HCT116 (cell line): ENCODE measurements around the gene STUM. TPM values are rescaled to one million over a fixed set of nuclear protein-coding genes. Genes with fewer than 3 reads are reported as not detected.

Experiments used
- ATAC-seq: fragments of 200-7000 bp; cut with Tn5 transposase; 2 replicates; pipeline ENCODE4 v1.9.1; 2020; ENCODE audit warnings: mild to moderate bottlenecking, moderate library complexity
- BruUV-seq: library from RNA; stranded (reverse); fragments of 400-500 nt; replicated peaks from 2 replicates; lab custom pipeline; 2021; lab: Mats Ljungman, UMichigan
- CTCF ChIA-PET: fragments of 300-600 bp; sonication (Branson Sonifier 250); formaldehyde crosslinking; loops from one replicate; lab custom pipeline; 2021; ENCODE audit warnings: antibody characterized with exemption; lab: Charles Lee
- POLR2A ChIA-PET: fragments of 300-600, 350-600 bp; sonication (Branson Sonifier 250); formaldehyde crosslinking; loops from one replicate; lab custom pipeline; 2021; ENCODE audit warnings: antibody characterized with exemption; lab: Charles Lee
- RAD21 ChIA-PET, 2 experiments: fragments of 300-600 bp; sonication (Branson Sonifier 250); formaldehyde crosslinking; loops; one replicate each; lab custom pipeline; 2023; ENCODE audit warnings: low total read pairs in 2 of 2; ENCODE audit not compliant: uncharacterized antibody in 2 of 2, unreplicated experiment in 2 of 2, low non-redundant PET in 1 of 2; lab: Charles Lee
- DNase-seq: peaks from one replicate; pipeline ENCODE4 v3.0.0-alpha.2; 2010; ENCODE audit warnings: low read depth, low spot score
- H2AFZ ChIP-seq: fragments of 200-600 bp; shearing (Covaris generic), sonication (generic); 2 replicates; pipeline ENCODE4 v1.6.1; 2017; ENCODE audit warnings: low read depth, mixed run types, mixed read lengths, antibody characterized with exemption, low read length; ENCODE audit not compliant: poor library complexity, severe bottlenecking
- H3K27ac ChIP-seq: 2 replicates; pipeline ENCODE4 v1.5.1; 2012; ENCODE audit warnings: low read depth, low read length
- H3K27me3 ChIP-seq: fragments of 200-600 bp; sonication (generic); 2 replicates; pipeline ENCODE4 v1.6.1; 2016; ENCODE audit warnings: mixed run types, low read length, mixed read lengths; ENCODE audit not compliant: insufficient read depth
- H3K36me3 ChIP-seq, 2 experiments: fragments of 200-500 bp in 1 of 2; fragments of 200-600 bp in 1 of 2; sonication (Bioruptor generic) in 1 of 2; sonication (generic) in 1 of 2; 2 replicates each; pipeline versions ENCODE4 v1.5.1 to v1.6.1; 2014 to 2016; ENCODE audit warnings: low read length in 2 of 2, inconsistent platforms in 1 of 2, mixed read lengths in 1 of 2, mixed run types in 1 of 2; ENCODE audit not compliant: insufficient read depth in 2 of 2, control insufficient read depth in 1 of 2
- H3K4me1 ChIP-seq, 2 experiments: fragments of 200-600 bp in 1 of 2; sonication (generic) in 1 of 2; 2 replicates each; pipeline versions ENCODE4 v1.5.1 to v1.6.1; 2012 to 2017; ENCODE audit warnings: low read length in 2 of 2, inconsistent platforms in 1 of 2, mild to moderate bottlenecking in 1 of 2, mixed read lengths in 1 of 2, mixed run types in 1 of 2, moderate library complexity in 1 of 2; ENCODE audit not compliant: insufficient read depth in 2 of 2, control insufficient read depth in 1 of 2
- H3K4me2 ChIP-seq: fragments of 200-600 bp; sonication (generic); 2 replicates; pipeline ENCODE4 v1.6.1; 2017; ENCODE audit warnings: mixed run types, low read length, mixed read lengths
- H3K4me3 ChIP-seq, 2 experiments: fragments of 200-600 bp in 1 of 2; sonication (generic) in 1 of 2; replicated peaks in 1 of 2; 2 replicates each; pipeline ENCODE4 v1.5.1; 2011 to 2016; ENCODE audit warnings: low read length in 2 of 2, control low read depth in 1 of 2, low read depth in 1 of 2, mild to moderate bottlenecking in 1 of 2, mixed read lengths in 1 of 2, mixed run types in 1 of 2
- H3K79me2 ChIP-seq: fragments of 200-600 bp; sonication (generic); 2 replicates; pipeline ENCODE4 v1.6.1; 2017; ENCODE audit warnings: mild to moderate bottlenecking, mixed run types, low read length, moderate library complexity, mixed read lengths; ENCODE audit not compliant: insufficient read depth
- H3K9ac ChIP-seq: fragments of 200-600 bp; sonication (generic); 2 replicates; pipeline ENCODE4 v1.6.1; 2016; ENCODE audit warnings: low read length, mixed read lengths
- H3K9me2 ChIP-seq: fragments of 200-600 bp; sonication (generic), shearing (Covaris generic); 2 replicates; pipeline ENCODE4 v1.6.1; 2017; ENCODE audit warnings: mixed run types, mild to moderate bottlenecking, moderate library complexity; ENCODE audit not compliant: insufficient read depth
- H3K9me3 ChIP-seq, 2 experiments: fragments of 200-500 bp in 1 of 2; fragments of 200-600 bp in 1 of 2; sonication (Bioruptor generic) in 1 of 2; sonication (generic) in 1 of 2; 2 replicates each; pipeline ENCODE4 v1.6.1; 2014 to 2017; ENCODE audit warnings: low read length in 2 of 2, mixed read lengths in 2 of 2, inconsistent platforms in 1 of 2, low read depth in 1 of 2, mild to moderate bottlenecking in 1 of 2, mixed run types in 1 of 2, moderate library complexity in 1 of 2; ENCODE audit not compliant: control insufficient read depth in 1 of 2, insufficient read depth in 1 of 2
- H4K20me1 ChIP-seq: fragments of 200-600 bp; sonication (generic), shearing (Covaris generic); 2 replicates; pipeline ENCODE4 v1.6.1; 2017; ENCODE audit warnings: mixed run types, mild to moderate bottlenecking, moderate library complexity; ENCODE audit not compliant: insufficient read depth
- ATF3 ChIP-seq: IDR thresholded peaks from 2 replicates; pipeline ENCODE4 v1.6.1; 2012
- CBX3 ChIP-seq: IDR thresholded peaks from 2 replicates; pipeline ENCODE4 v1.6.1; 2012; ENCODE audit warnings: low read depth
- CTCF ChIP-seq, 3 experiments: fragments of 200-600 bp in 1 of 3; sonication (generic) in 1 of 3; IDR thresholded peaks in 2 of 3; conservative IDR thresholded peaks in 1 of 3; 2 replicates each; pipeline ENCODE4 v1.5.1; 2012 to 2017; ENCODE audit warnings: low read depth in 2 of 3, low read length in 2 of 3, antibody characterized with exemption in 1 of 3, borderline replicate concordance in 1 of 3, control low read depth in 1 of 3, mild to moderate bottlenecking in 1 of 3, mixed read lengths in 1 of 3, mixed run types in 1 of 3, moderate library complexity in 1 of 3; ENCODE audit not compliant: insufficient read depth in 1 of 3
- ELF1 ChIP-seq: IDR thresholded peaks from 2 replicates; pipeline ENCODE4 v1.6.1; 2012; ENCODE audit warnings: low read depth, borderline replicate concordance
- EZH2 ChIP-seq: fragments of 200-600 bp; sonication (generic); IDR thresholded peaks from 2 replicates; pipeline ENCODE4 v1.6.1; 2017; ENCODE audit warnings: antibody characterized with exemption, mixed run types
- EZH2phosphoT487 ChIP-seq: fragments of 200-600 bp; IDR thresholded peaks from 2 replicates; pipeline ENCODE4 v1.6.1; 2018; ENCODE audit warnings: antibody characterized with exemption, borderline replicate concordance
- FOSL1 ChIP-seq: IDR thresholded peaks from 2 replicates; pipeline ENCODE4 v1.6.1; 2012; ENCODE audit warnings: low read depth
- JUND ChIP-seq: IDR thresholded peaks from 2 replicates; pipeline ENCODE4 v1.6.1; 2012
- MAX ChIP-seq: IDR thresholded peaks from 2 replicates; pipeline ENCODE4 v1.6.1; 2012
- POLR2A ChIP-seq: IDR thresholded peaks from 2 replicates; pipeline ENCODE4 v1.7.0; 2011; ENCODE audit warnings: borderline replicate concordance; ENCODE audit not compliant: insufficient read depth, insufficient read length; ENCODE audit errors: extremely low read depth
- POLR2AphosphoS5 ChIP-seq: IDR thresholded peaks from 2 replicates; pipeline ENCODE4 v1.6.1; 2011; ENCODE audit warnings: mild to moderate bottlenecking, low read depth, low read length, moderate library complexity
- RAD21 ChIP-seq: IDR thresholded peaks from 2 replicates; pipeline ENCODE4 v1.6.1; 2012; ENCODE audit warnings: low read depth, mild to moderate bottlenecking
- REST ChIP-seq: IDR thresholded peaks from 2 replicates; pipeline ENCODE4 v1.6.1; 2012; ENCODE audit warnings: low read depth
- SIN3A ChIP-seq: IDR thresholded peaks from 2 replicates; pipeline ENCODE4 v1.6.1; 2012; ENCODE audit warnings: low read depth
- SRF ChIP-seq: IDR thresholded peaks from 2 replicates; pipeline ENCODE4 v1.6.1; 2012; ENCODE audit warnings: low read depth
- TCF7L2 ChIP-seq: IDR thresholded peaks from 2 replicates; pipeline ENCODE4 v1.7.0; 2011; ENCODE audit warnings: borderline replicate concordance, inconsistent platforms; ENCODE audit not compliant: insufficient read depth, insufficient read length; ENCODE audit errors: extremely low read depth
- YY1 ChIP-seq: IDR thresholded peaks from 2 replicates; pipeline ENCODE4 v1.6.1; 2011; ENCODE audit warnings: low read length, low read depth, moderate library complexity, mild to moderate bottlenecking; ENCODE audit not compliant: insufficient replicate concordance; ENCODE audit errors: extremely low read depth
- ZBTB33 ChIP-seq: IDR thresholded peaks from 2 replicates; pipeline ENCODE4 v1.6.1; 2011; ENCODE audit warnings: mild to moderate bottlenecking, low read length, moderate library complexity; ENCODE audit not compliant: insufficient replicate concordance; ENCODE audit errors: extremely low read depth
- ZNF274 ChIP-seq: fragments of 200-500 bp; sonication (Bioruptor generic); IDR thresholded peaks from 2 replicates; pipeline ENCODE4 v1.6.1; 2014; ENCODE audit warnings: mild to moderate bottlenecking, low read depth, low read length, inconsistent platforms
- intact Hi-C: fragments of 100-400 bp; cut with micrococcal nuclease; formaldehyde crosslinking; loops from 2 replicates; pipeline ENCODE4 v1.10.0; 2022
- total RNA-seq: library from RNA; stranded (reverse); gene quantifications from one replicate; pipeline ENCODE4 v1.2.1, GENCODE V29; 2021; ENCODE audit not compliant: unreplicated experiment

The STUM gene
- total RNA-seq, 1 experiment from 2014 or later, result not detected

- RAD21 ChIA-PET, result no interaction called here
- Histone ChIP-seq H3K4me3 (no peak overlapping the region), H4K20me1 (no peaks in the 10 kb centered on the region), H3K9me2 (no peaks in the 10 kb centered on the region), H3K79me2 (no peaks in the 10 kb centered on the region), H3K9ac (no peak overlapping the region), H3K27ac (no peak overlapping the region), H3K9me3 (no peaks in the 10 kb centered on the region), H2AFZ (no peak overlapping the region), H3K4me1 (no peaks in the 10 kb centered on the region), H3K36me3 (no peaks in the 10 kb centered on the region), H3K4me2 (no peak overlapping the region), H3K27me3 (no peaks in the 10 kb centered on the region)
- POLR2A ChIA-PET, result no interaction called here
- no peak for ATAC-seq
- no peak for TF ChIP-seq JUND
- no peak for TF ChIP-seq CTCF (IDR thresholded peaks at IDR 0.05 in 2 of 3, conservative IDR thresholded peaks at IDR 0.05 in 1 of 3; ENCODE audit: borderline replicate concordance in 1 of 3, insufficient read depth in 1 of 3, low read depth in 2 of 3, low read length in 2 of 3)
- TF ChIP-seq POLR2AphosphoS5, result no peak
- TF ChIP-seq RAD21, result no peak
- TF ChIP-seq ZNF274, result no peak
- no peak for TF ChIP-seq YY1
- no peak for TF ChIP-seq FOSL1
- no peak for TF ChIP-seq REST
- no peak for TF ChIP-seq POLR2A
- TF ChIP-seq SRF, result no peak
- TF ChIP-seq TCF7L2, result no peak
- TF ChIP-seq ELF1, result no peak
- TF ChIP-seq EZH2, result no peak
- TF ChIP-seq ATF3, result no peak
- no peak for TF ChIP-seq SIN3A
- no peak for TF ChIP-seq CBX3
- TF ChIP-seq EZH2phosphoT487, result no peak
- TF ChIP-seq ZBTB33, result no peak
- no peak for TF ChIP-seq MAX
- intact Hi-C loops, result no loop called here
- CTCF ChIA-PET, result no interaction called here
- BruUV-seq, result no TSS peak
- no peak for DNase-seq
Observed at GRCh38 chr1:226534098-226534497, 14.5 kb upstream of the STUM start.
